DND-41 (cell line): Measurements from ENCODE around the gene SLC44A2.

Experiments
- ATAC-seq: fragments of 200-7000 bp; cut with Tn5 transposase; 3 replicates; pipeline ENCODE4 v1.9.1; 2021; ENCODE audit warnings: low read depth; ENCODE audit not compliant: insufficient read depth
- DNase-seq: peaks from one replicate; pipeline ENCODE4 v3.0.0-alpha.2; 2020
- H2AFZ ChIP-seq: 2 replicates; pipeline ENCODE4 v1.6.0; 2012; ENCODE audit warnings: low read depth, low read length
- H3K27ac ChIP-seq: 2 replicates; pipeline ENCODE4 v1.5.1; 2012; ENCODE audit warnings: low read length, inconsistent platforms
- H3K27me3 ChIP-seq: fragments of 200-600 bp; sonication (generic); 2 replicates; pipeline ENCODE4 v1.6.0; 2012; ENCODE audit warnings: low read length, mild to moderate bottlenecking, inconsistent platforms; ENCODE audit not compliant: insufficient read depth, poor library complexity
- H3K36me3 ChIP-seq: 2 replicates; pipeline ENCODE4 v1.5.1; 2012; ENCODE audit warnings: low read length, inconsistent platforms; ENCODE audit not compliant: insufficient read depth
- H3K4me1 ChIP-seq: 2 replicates; pipeline ENCODE4 v1.5.1; 2012; ENCODE audit warnings: mild to moderate bottlenecking, low read length; ENCODE audit not compliant: insufficient read depth
- H3K4me2 ChIP-seq: 2 replicates; pipeline ENCODE4 v1.6.0; 2012; ENCODE audit warnings: mild to moderate bottlenecking, moderate library complexity, low read length, inconsistent platforms; ENCODE audit not compliant: insufficient read depth
- H3K4me3 ChIP-seq, 2 experiments: fragments of 200-600 bp in 1 of 2; shearing (Covaris generic) in 1 of 2; 2 replicates each; pipeline ENCODE4 v1.5.1; 2012 to 2016; ENCODE audit warnings: inconsistent platforms in 2 of 2, low read length in 2 of 2, mild to moderate bottlenecking in 2 of 2, low read depth in 1 of 2, moderate library complexity in 1 of 2
- H3K79me2 ChIP-seq: 2 replicates; pipeline ENCODE4 v1.6.0; 2012; ENCODE audit warnings: low read length, inconsistent platforms; ENCODE audit not compliant: insufficient read depth
- H3K9ac ChIP-seq: 2 replicates; pipeline ENCODE4 v1.6.0; 2012; ENCODE audit warnings: low read depth, mild to moderate bottlenecking, inconsistent platforms, low read length, moderate library complexity
- H3K9me3 ChIP-seq: 2 replicates; pipeline ENCODE4 v1.5.1; 2012; ENCODE audit warnings: low read length, moderate library complexity, mild to moderate bottlenecking, inconsistent platforms; ENCODE audit not compliant: insufficient read depth, severe bottlenecking
- H4K20me1 ChIP-seq: 2 replicates; pipeline ENCODE4 v1.6.0; 2012; ENCODE audit warnings: low read length; ENCODE audit not compliant: insufficient read depth
- CTCF ChIP-seq: IDR thresholded peaks from 2 replicates; pipeline ENCODE4 v1.5.1; 2012; ENCODE audit warnings: borderline replicate concordance, low read length, moderate library complexity, mild to moderate bottlenecking; ENCODE audit not compliant: poor library complexity, severe bottlenecking; ENCODE audit errors: extremely low read depth
- EZH2 ChIP-seq: IDR thresholded peaks from 3 replicates; pipeline ENCODE4 v1.6.1; 2012; ENCODE audit warnings: borderline replicate concordance, low read depth, mild to moderate bottlenecking, moderate library complexity, low read length, inconsistent platforms; ENCODE audit not compliant: severe bottlenecking

SLC44A2 gene

GRCh38 chr19:10686193-10686592 is 60.8 kb downstream of the SLC44A2 start:
- DNase-seq = no peak
- peaks cover 71% of the 10 kb centered on the region for H3K79me2 ChIP-seq
- no peaks in the 10 kb centered on the region for H3K9me3 ChIP-seq
- H3K27me3 ChIP-seq = no peaks in the 10 kb centered on the region
- H3K4me2 ChIP-seq = no peak overlapping the region
- H3K36me3 ChIP-seq = peaks cover 100% of the 10 kb centered on the region
- TF ChIP-seq EZH2 (no peak), CTCF (no peak)
- H3K9ac ChIP-seq = no peak overlapping the region
- no peaks in the 10 kb centered on the region for H3K4me1 ChIP-seq
- H3K27ac ChIP-seq = no peak overlapping the region
- H3K4me3 ChIP-seq = no peak overlapping the region
- peaks cover 94% of the 10 kb centered on the region for H4K20me1 ChIP-seq
- ATAC-seq = no peak
- no peak overlapping the region for H2AFZ ChIP-seq

- Histone ChIP-seq H3K36me3 (peaks cover 100% of the 10 kb centered on the region), H2AFZ (no peak overlapping the region), H4K20me1 (peaks cover 94% of the 10 kb centered on the region)
Observed at GRCh38 chr19:10686661-10687517, 61.5 kb downstream of the SLC44A2 start.

GRCh38 chr19:10687518-10688288 is 62.4 kb downstream of the SLC44A2 start:
- Histone ChIP-seq H3K4me1 (no peaks in the 10 kb centered on the region), H3K9ac (no peak overlapping the region), H3K4me2 (no peak overlapping the region), H3K27me3 (no peaks in the 10 kb centered on the region), H3K4me3 (no peak overlapping the region), H3K79me2 (peaks cover 57% of the 10 kb centered on the region), H3K9me3 (no peaks in the 10 kb centered on the region), H2AFZ (no peak overlapping the region), H3K36me3 (peaks cover 100% of the 10 kb centered on the region), H3K27ac (no peak overlapping the region), H4K20me1 (peaks cover 94% of the 10 kb centered on the region)
- no peak for TF ChIP-seq EZH2
- no peak for DNase-seq
- 0 out of 3 replicates have a peak, but pooled peaks have one; percentile 8 for ATAC-seq

More at GRCh38 chr19:10686661-10687517, 61.5 kb downstream of the SLC44A2 start:
- H3K27me3 ChIP-seq = no peaks in the 10 kb centered on the region
- no peak for ATAC-seq
- H3K9ac ChIP-seq = no peak overlapping the region
- no peak for DNase-seq
- H3K27ac ChIP-seq = no peak overlapping the region
- H3K4me2 ChIP-seq = no peak overlapping the region
- TF ChIP-seq CTCF = no peak
- TF ChIP-seq EZH2 = no peak
- no peak overlapping the region for H3K4me3 ChIP-seq
- H3K79me2 ChIP-seq = peaks cover 66% of the 10 kb centered on the region
- H3K4me1 ChIP-seq = no peaks in the 10 kb centered on the region
- H3K9me3 ChIP-seq = no peaks in the 10 kb centered on the region

GRCh38 chr19:10688545-10689280 is 63.4 kb downstream of the SLC44A2 start:
- H3K36me3 ChIP-seq = peaks cover 91% of the 10 kb centered on the region
- H3K9me3 ChIP-seq = no peaks in the 10 kb centered on the region
- no peaks in the 10 kb centered on the region for H3K4me1 ChIP-seq
- TF ChIP-seq EZH2 = no peak
- TF ChIP-seq CTCF = no peak
- no peaks in the 10 kb centered on the region for H3K27me3 ChIP-seq
- DNase-seq = no peak
- H4K20me1 ChIP-seq = peaks cover 94% of the 10 kb centered on the region
- no peak overlapping the region for H3K4me2 ChIP-seq
- H3K9ac ChIP-seq = no peak overlapping the region
- no peak overlapping the region for H2AFZ ChIP-seq
- no peak for ATAC-seq
- no peak overlapping the region for H3K4me3 ChIP-seq
- peaks cover 47% of the 10 kb centered on the region for H3K79me2 ChIP-seq
- H3K27ac ChIP-seq = no peak overlapping the region
